Uterus (tissue), 4 donors: ENCODE results near the gene GRIP1. TPM values are rescaled to one million over a fixed set of nuclear protein-coding genes. Genes with fewer than 3 reads are reported as not detected.

Experiments used
- DNase-seq, 2 donors: peaks; one replicate each; pipeline ENCODE4 v3.0.0-alpha.2; 2019 to 2020
- H3K27ac ChIP-seq, 2 donors: fragments of 200-600 bp; sonication (generic); 1 replicate in 1 of 2; 2 replicates in 1 of 2; pipeline ENCODE4 v1.5.1; 2016 to 2018
- H3K27me3 ChIP-seq, 2 donors: fragments of 200-600 bp; sonication (generic); one replicate each; pipeline ENCODE4 v1.5.1; 2018 to 2019; ENCODE audit warnings: control low read depth in 1 of 2
- H3K36me3 ChIP-seq, 2 donors: fragments of 200-600 bp; sonication (generic); one replicate each; pipeline ENCODE4 v1.5.1; 2019; ENCODE audit warnings: control low read depth in 1 of 2
- H3K4me1 ChIP-seq, 2 donors: fragments of 200-600 bp; sonication (generic); one replicate each; pipeline ENCODE4 v1.5.1; 2018 to 2019; ENCODE audit warnings: control low read depth in 1 of 2
- H3K4me3 ChIP-seq, 2 donors: fragments of 200-600 bp; sonication (generic); 1 replicate in 1 of 2; 2 replicates in 1 of 2; pipeline ENCODE4 v1.5.1; 2018 to 2019; ENCODE audit warnings: mild to moderate bottlenecking in 1 of 2
- H3K9me3 ChIP-seq, 2 donors: fragments of 200-600 bp; sonication (generic); one replicate each; pipeline ENCODE4 v1.5.1; 2019; ENCODE audit warnings: control low read depth in 1 of 2
- CTCF ChIP-seq, 4 experiments: fragments of 200-600 bp in 2 of 4; fragments of 450-650 bp in 2 of 4; sonication (generic) in 2 of 4; IDR thresholded peaks; one replicate each; pipeline ENCODE4 v1.5.1; 2016 to 2019; ENCODE audit warnings: antibody characterized with exemption in 4 of 4, mild to moderate bottlenecking in 2 of 4, moderate library complexity in 1 of 4
- POLR2A ChIP-seq, 2 donors: fragments of 450-650 bp; IDR thresholded peaks; one replicate each; pipeline ENCODE4 v1.6.1; 2016; ENCODE audit warnings: antibody characterized with exemption in 2 of 2, mild to moderate bottlenecking in 1 of 2, moderate library complexity in 1 of 2
- intact Hi-C: fragments of 100-400 bp; cut with DNase I; formaldehyde crosslinking; loops from one replicate; pipeline ENCODE4 v1.15.1; 2023; ENCODE audit warnings: low total_unique reads
- total RNA-seq, 4 donors: library from RNA; depleted of rRNA in 3 of 4; stranded (reverse); fragments of >200 nt in 3 of 4; gene quantifications; one replicate each; pipeline versions ENCODE4 v1.1.0 to v1.2.4, GENCODE V29; 2014 to 2023
- donor health status: DM: yes; HTN: yes; CAD: no.

Gene GRIP1
- total RNA-seq, 4 donors from 2014 or later = 6.4 to 74.8 (median 19.2) TPM; not detected in 1

DNA sequence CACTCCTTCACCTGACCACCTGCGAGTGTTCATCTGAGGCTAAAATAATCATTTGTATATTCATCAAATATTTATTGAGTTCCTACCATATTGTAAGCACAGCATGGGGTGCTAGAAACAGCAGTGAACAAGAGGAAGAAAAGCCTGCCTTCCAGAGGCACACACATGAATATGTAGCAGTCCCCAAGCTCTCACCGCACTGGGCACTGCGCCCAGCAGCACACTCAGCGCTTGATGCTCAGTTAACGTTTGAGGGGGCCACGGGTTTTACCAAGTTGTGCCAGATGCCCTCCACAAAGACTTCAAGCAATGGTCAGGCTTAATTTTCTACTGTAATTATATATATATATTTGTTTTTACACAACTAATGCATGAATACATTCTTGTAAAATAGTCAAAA is 324.6 kb downstream of the GRIP1 start:
- Histone ChIP-seq H3K4me3 (no peak overlapping the region), H3K4me1 (no peaks in the 10 kb centered on the region), H3K9me3 (no peaks in the 10 kb centered on the region), H3K27ac (no peak overlapping the region), H3K36me3 (no peaks in the 10 kb centered on the region), H3K27me3 (no peaks in the 10 kb centered on the region)
- intact Hi-C loops = no loop called here
- no peak for DNase-seq
- TF ChIP-seq CTCF (IDR thresholded peaks at IDR 0.05) (no peak), POLR2A (IDR thresholded peaks at IDR 0.05) (no peak)

DNA sequence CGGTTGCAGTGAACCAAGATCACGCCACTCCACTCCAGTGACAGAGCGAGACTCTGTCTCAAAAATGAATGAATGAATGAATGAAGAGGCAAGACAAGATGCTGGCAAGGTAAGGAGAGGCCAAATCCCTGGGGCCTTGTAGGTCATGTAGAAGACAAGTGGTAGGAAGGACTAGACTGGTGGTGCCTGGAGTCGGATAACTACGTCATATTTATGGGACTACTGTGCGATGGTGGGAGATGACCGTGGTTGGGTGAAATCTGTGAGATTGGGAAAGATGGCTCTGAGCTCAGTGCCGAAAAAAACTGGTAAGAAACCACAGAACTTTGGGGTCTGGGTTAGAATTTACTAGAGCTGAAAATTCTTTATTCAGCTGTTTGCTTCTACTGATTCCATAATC is 326.0 kb downstream of the GRIP1 start:
- DNase-seq = no peak
- TF ChIP-seq POLR2A (IDR thresholded peaks at IDR 0.05) = no peak
- no peak for TF ChIP-seq CTCF (IDR thresholded peaks at IDR 0.05)
- H3K27me3 ChIP-seq = no peaks in the 10 kb centered on the region
- intact Hi-C loops = no loop called here
- H3K36me3 ChIP-seq = no peaks in the 10 kb centered on the region
- H3K27ac ChIP-seq = no peak overlapping the region
- no peaks in the 10 kb centered on the region for H3K4me1 ChIP-seq
- H3K9me3 ChIP-seq = no peaks in the 10 kb centered on the region
- no peak overlapping the region for H3K4me3 ChIP-seq

- H3K4me3 ChIP-seq = no peak overlapping the region
- H3K4me1 ChIP-seq = no peaks in the 10 kb centered on the region
- no peak for DNase-seq
- no peak for TF ChIP-seq POLR2A (IDR thresholded peaks at IDR 0.05)
- no peak for TF ChIP-seq CTCF (IDR thresholded peaks at IDR 0.05)
- no peak overlapping the region for H3K27ac ChIP-seq
- intact Hi-C loops = no loop called here
- H3K27me3 ChIP-seq = no peaks in the 10 kb centered on the region
- no peaks in the 10 kb centered on the region for H3K9me3 ChIP-seq
- no peaks in the 10 kb centered on the region for H3K36me3 ChIP-seq
Measured at GRCh38 chr12:66352197-66352596, 326.7 kb downstream of the GRIP1 start.

DNA sequence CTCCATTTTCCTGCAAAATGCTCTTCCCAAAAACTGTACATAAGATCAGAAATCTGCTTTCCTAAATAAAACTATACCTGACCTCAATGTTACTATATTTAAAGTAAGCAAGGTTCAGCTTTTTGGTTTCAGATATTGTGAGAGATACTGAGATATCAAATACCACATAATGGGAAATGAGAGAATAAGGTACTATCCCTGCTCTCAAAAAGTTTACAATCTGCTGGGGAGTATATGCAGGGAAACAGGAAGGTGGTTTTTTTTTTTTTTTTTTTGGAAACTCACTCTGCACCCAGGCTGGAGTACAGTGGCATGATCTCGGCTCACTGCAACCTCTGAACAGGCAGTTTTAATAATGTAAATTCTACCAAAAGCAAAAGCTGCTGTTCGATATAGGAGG is 327.6 kb downstream of the GRIP1 start:
- intact Hi-C loops = no loop called here
- no peak for TF ChIP-seq CTCF (IDR thresholded peaks at IDR 0.05)
- no peak for TF ChIP-seq POLR2A (IDR thresholded peaks at IDR 0.05)
- H3K36me3 ChIP-seq = no peaks in the 10 kb centered on the region
- no peaks in the 10 kb centered on the region for H3K4me1 ChIP-seq
- no peaks in the 10 kb centered on the region for H3K9me3 ChIP-seq
- no peak overlapping the region for H3K27ac ChIP-seq
- no peak for DNase-seq
- H3K27me3 ChIP-seq = no peaks in the 10 kb centered on the region
- no peak overlapping the region for H3K4me3 ChIP-seq

GRCh38 chr12:66345956-66346355 is 332.9 kb downstream of the GRIP1 start:
- H3K36me3 ChIP-seq = no peaks in the 10 kb centered on the region
- H3K4me1 ChIP-seq = no peaks in the 10 kb centered on the region
- intact Hi-C loops = no loop called here
- no peak overlapping the region for H3K4me3 ChIP-seq
- TF ChIP-seq CTCF (IDR thresholded peaks at IDR 0.05) = no peak
- no peak for TF ChIP-seq POLR2A (IDR thresholded peaks at IDR 0.05)
- no peaks in the 10 kb centered on the region for H3K27me3 ChIP-seq
- peaks cover 0 to 6% of the 10 kb centered on the region in 2 donors for H3K9me3 ChIP-seq
- no peak for DNase-seq
- H3K27ac ChIP-seq = no peak overlapping the region
